ENCODE measurements around the gene ZNF276.
"Not testable (repeated sequence)": the region's sequence is repeated elsewhere in the genome, so short reads cannot be mapped to it uniquely, and the experiment has no call there.

Gene ZNF276, protein sequence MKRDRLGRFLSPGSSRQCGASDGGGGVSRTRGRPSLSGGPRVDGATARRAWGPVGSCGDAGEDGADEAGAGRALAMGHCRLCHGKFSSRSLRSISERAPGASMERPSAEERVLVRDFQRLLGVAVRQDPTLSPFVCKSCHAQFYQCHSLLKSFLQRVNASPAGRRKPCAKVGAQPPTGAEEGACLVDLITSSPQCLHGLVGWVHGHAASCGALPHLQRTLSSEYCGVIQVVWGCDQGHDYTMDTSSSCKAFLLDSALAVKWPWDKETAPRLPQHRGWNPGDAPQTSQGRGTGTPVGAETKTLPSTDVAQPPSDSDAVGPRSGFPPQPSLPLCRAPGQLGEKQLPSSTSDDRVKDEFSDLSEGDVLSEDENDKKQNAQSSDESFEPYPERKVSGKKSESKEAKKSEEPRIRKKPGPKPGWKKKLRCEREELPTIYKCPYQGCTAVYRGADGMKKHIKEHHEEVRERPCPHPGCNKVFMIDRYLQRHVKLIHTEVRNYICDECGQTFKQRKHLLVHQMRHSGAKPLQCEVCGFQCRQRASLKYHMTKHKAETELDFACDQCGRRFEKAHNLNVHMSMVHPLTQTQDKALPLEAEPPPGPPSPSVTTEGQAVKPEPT

DNA sequence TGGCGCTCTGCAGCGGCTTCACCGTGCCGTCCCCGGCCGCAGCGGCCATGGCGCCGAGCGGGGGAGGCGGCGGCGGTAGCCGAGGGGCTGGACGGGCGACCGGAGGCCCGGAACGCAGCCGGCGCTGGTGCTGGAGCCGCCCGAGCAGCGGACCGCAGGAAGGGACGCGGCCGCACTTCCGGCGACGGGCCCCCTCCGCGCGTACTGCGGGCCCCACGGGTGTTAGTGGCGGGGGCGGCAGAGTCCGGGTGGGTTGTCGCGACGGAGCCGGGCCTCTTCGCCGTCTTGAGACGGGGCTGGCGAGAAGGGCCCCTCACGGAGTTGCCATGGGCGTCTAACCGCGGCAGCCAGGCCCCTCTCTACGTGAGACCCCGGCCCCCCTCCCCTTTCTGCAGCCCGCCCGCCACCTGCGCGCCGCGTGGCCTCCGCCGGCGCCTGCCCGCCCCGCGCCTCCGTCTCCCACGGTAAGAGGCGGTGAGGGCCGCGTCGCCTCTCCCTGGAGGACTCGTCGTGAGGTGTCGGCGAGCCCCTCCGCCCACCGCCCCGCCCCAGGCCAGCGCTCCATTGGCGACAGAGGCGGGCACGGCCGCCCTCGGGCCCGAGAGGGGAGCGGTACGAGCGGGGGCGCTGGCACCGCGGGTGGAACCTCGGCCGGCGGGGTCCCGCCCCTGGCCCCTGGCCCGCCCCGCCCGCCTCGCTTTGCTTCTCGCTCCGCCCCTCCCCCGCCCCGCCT is at the start of gene ZNF276, which contains the start of gene VPS9D1:
Gene ZNF276, plus strand, starts transcription at position 725 of the 733 bp plus-strand sequence. CDS start 104 bp downstream, outside the sequence.
Gene VPS9D1, minus strand, starts transcription at position 86 of the 733 bp plus-strand sequence. Its CDS starts 37 bp downstream, at position 49.
- TF ChIP-seq, protein P1, sequence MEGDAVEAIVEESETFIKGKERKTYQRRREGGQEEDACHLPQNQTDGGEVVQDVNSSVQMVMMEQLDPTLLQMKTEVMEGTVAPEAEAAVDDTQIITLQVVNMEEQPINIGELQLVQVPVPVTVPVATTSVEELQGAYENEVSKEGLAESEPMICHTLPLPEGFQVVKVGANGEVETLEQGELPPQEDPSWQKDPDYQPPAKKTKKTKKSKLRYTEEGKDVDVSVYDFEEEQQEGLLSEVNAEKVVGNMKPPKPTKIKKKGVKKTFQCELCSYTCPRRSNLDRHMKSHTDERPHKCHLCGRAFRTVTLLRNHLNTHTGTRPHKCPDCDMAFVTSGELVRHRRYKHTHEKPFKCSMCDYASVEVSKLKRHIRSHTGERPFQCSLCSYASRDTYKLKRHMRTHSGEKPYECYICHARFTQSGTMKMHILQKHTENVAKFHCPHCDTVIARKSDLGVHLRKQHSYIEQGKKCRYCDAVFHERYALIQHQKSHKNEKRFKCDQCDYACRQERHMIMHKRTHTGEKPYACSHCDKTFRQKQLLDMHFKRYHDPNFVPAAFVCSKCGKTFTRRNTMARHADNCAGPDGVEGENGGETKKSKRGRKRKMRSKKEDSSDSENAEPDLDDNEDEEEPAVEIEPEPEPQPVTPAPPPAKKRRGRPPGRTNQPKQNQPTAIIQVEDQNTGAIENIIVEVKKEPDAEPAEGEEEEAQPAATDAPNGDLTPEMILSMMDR (IDR thresholded peaks at IDR 0.05; ENCODE audit: low read depth, low read length): no peak
- DNase-seq (ENCODE audit: extremely low read depth, low read depth): no peak

DNA sequence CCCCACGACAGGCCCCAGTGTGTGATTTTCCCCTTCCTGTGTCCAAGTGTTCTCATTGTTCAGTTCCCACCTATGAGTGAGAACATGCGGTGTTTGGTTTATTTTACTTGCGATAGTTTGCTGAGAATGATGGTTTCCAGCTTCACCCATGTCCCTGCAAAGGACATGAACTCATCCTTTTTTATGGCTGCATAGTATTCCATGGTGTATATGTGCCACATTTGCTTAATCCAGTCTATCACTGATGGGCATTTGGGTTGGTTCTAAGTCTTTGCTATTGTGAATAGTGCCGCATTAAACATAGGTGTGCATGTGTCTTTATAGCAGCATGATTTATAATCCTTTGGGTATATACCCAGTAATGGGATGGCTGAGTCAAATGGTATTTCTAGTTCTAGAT is 49.8 kb upstream of the ZNF276 start:
- DNase-seq (ENCODE audit: extremely low read depth, low read depth): not testable (repeated sequence)

DNA sequence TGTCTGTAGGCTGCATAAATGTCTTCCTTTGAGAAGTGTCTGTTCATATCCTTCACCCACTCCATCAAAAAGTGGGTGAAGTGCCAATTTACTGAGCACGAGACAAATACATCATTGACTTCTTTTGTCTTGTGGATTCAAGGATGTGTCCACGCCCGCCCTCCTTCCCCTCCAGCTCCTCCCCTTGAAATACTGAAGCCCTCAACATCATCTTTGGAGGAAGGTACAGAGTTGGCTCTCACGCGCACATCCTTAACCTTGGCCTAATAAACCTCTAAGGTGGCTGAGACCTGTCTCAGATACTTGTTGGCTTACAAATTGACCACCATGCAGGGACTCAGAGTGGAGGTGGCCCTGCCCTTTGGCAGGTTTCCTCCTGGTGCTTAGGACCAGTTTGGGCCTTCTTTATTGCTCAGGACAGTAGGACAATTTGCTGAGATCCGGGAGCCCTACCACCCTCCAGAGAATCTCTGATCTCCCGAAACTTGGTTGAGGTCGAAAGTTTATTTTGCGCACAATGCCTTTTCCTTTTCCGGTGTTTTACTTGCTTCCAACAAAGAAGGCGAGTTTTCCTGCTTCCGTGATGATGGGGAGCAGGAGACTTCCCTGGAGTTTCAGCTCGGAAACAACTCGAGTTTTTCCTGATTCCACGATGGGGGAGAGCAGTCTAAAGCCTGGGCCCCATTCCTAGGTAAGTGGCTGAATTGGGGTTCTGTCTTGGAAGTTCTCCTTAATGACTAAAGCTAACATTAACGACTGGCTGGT is 49.0 kb upstream of the ZNF276 start:
- TF ChIP-seq, protein P1 (IDR thresholded peaks at IDR 0.05; ENCODE audit: low read depth, low read length): no peak
- no peak for DNase-seq (ENCODE audit: extremely low read depth, low read depth)

DNA sequence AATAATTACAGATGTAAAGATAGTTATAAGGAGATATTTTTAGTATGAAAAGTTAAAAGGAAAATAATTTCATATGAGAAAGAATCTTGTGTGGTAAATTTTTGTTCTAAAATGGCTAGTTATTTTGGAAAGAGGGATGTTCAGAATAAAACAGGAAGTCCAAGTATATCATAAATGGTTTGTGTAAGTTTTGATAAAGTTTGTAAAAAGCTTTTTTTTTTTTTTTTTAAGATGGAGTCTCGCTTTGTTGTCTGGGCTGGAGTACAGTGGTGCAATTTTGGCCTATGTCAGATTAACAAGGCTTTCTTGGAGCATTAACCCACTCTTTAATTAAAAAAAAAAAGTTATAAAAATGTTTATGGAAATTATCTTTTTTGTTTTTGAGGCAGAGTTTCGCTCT is 43.1 kb upstream of the ZNF276 start:
- DNase-seq (ENCODE audit: extremely low read depth, low read depth): no peak
- TF ChIP-seq, protein P1 (IDR thresholded peaks at IDR 0.05; ENCODE audit: low read depth, low read length): no peak

DNA sequence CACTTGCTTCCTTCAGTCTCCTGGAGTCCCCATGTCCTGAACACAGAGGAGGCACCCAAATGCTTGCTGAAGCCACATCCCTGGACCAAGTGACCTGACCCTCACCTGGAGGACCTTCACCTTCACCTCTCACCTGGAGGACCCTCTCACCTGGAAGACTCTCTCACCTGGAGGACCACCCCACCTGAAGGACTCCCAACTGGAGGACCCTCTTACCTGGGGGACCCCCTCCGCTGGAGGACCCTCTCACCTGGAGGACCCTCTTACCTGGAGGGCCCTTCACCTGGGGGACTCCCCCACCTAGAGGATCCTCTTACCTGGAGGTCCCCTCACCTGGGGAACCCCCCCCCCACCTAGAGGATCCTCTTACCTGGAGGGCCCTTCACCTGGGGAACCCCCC is 35.4 kb upstream of the ZNF276 start:
- TF ChIP-seq, protein P1 (IDR thresholded peaks at IDR 0.05; ENCODE audit: low read depth, low read length): no peak
- no peak for DNase-seq (ENCODE audit: extremely low read depth, low read depth)

DNA sequence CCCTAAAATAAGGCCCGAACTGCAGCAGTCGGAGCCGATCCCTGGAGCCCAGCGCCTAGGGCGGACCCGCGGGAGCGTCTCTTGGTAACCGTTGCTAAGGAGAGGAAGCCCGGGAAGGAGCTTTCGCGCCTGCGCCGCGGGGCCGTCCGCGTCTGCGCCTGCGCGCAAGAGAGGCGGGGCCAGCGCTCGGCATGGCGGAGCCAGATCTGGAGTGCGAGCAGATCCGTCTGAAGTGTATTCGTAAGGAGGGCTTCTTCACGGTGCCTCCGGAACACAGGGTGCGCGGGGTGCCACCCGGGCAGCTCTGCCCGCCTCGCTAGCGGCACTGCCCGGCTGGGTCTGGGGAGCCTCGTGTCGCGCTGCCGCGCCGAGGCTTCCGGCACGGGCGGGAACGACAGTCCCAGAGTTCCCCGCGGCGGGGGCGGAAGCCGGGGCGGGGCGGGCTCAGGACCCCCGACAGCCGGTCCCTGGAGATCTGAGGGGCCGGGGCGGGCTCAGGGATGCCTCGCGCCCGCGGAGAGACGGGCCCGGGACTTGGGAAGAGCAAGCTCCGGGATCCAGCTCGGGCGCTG is 34.7 kb upstream of the ZNF276 start, which contains the start of gene CDK10:
Gene CDK10, plus strand, starts transcription at position 170 of the 572 bp plus-strand sequence. Its CDS starts 22 bp downstream, at position 192.
- TF ChIP-seq, protein P1 (IDR thresholded peaks at IDR 0.05; ENCODE audit: low read depth, low read length): no peak
- peak; percentile 61 for DNase-seq (ENCODE audit: extremely low read depth, low read depth)
